Natural killer cell (primary cell): Measurements from ENCODE around the gene RNF145. TPM values are rescaled to one million over a fixed set of nuclear protein-coding genes. Genes with fewer than 3 reads are reported as not detected.
"Not testable (repeated sequence)": the region's sequence is repeated elsewhere in the genome, so short reads cannot be mapped to it uniquely, and the experiment has no call there.

ENCODE experiments used
- ATAC-seq, 3 donors: fragments of 150-1000 bp in 2 of 3; fragments of 200-7000 bp in 1 of 3; cut with Tn5 transposase; 1 replicate in 1 of 3; 2 replicates in 2 of 3; pipeline ENCODE4 v1.10.0; 2021; ENCODE audit warnings: mild to moderate bottlenecking in 2 of 3, moderate library complexity in 2 of 3
- DNase-seq, 2 donors: peaks; one replicate each; pipeline versions ENCODE4 v3.0.0 to v3.0.0-alpha.2; 2013 to 2021; ENCODE audit warnings: mixed read lengths in 1 of 2
- H3K27ac ChIP-seq: one replicate; pipeline ENCODE4 v1.5.1; 2013; ENCODE audit warnings: mild to moderate bottlenecking, low read length
- H3K27me3 ChIP-seq: one replicate; pipeline ENCODE4 v1.6.1; 2013; ENCODE audit warnings: low read length; ENCODE audit not compliant: control insufficient read depth, insufficient read depth
- H3K36me3 ChIP-seq: one replicate; pipeline ENCODE4 v1.6.1; 2013; ENCODE audit warnings: low read length; ENCODE audit not compliant: control insufficient read depth, insufficient read depth
- H3K4me1 ChIP-seq: one replicate; pipeline ENCODE4 v1.6.1; 2013; ENCODE audit warnings: low read length; ENCODE audit not compliant: control insufficient read depth, insufficient read depth
- H3K4me3 ChIP-seq: one replicate; pipeline ENCODE4 v1.5.1; 2013; ENCODE audit warnings: low read length
- H3K9me3 ChIP-seq: one replicate; pipeline ENCODE4 v1.6.1; 2013; ENCODE audit warnings: low read length; ENCODE audit not compliant: control insufficient read depth, insufficient read depth
- H3K27ac Mint-ChIP-seq, 2 donors: one replicate each; pipeline ENCODE4 v1.8.0; 2022; ENCODE audit warnings: mild to moderate bottlenecking in 2 of 2, mixed read lengths in 2 of 2, moderate library complexity in 1 of 2
- H3K27me3 Mint-ChIP-seq, 2 donors: one replicate each; pipeline ENCODE4 v1.8.0; 2022; ENCODE audit warnings: low read depth in 2 of 2, mixed read lengths in 2 of 2
- H3K36me3 Mint-ChIP-seq: one replicate; pipeline ENCODE4 v1.8.0; 2022; ENCODE audit warnings: mixed read lengths
- H3K4me1 Mint-ChIP-seq, 2 donors: one replicate each; pipeline ENCODE4 v1.8.0; 2022; ENCODE audit warnings: mixed read lengths in 2 of 2
- H3K4me3 Mint-ChIP-seq: one replicate; pipeline ENCODE4 v1.8.0; 2022; ENCODE audit warnings: mild to moderate bottlenecking, moderate library complexity, mixed read lengths
- H3K9me3 Mint-ChIP-seq, 2 donors: one replicate each; pipeline ENCODE4 v1.8.0; 2022; ENCODE audit warnings: mixed read lengths in 2 of 2
- CTCF ChIP-seq: fragments of 200-600 bp; IDR thresholded peaks from one replicate; pipeline ENCODE4 v1.8.0; 2022; ENCODE audit warnings: antibody characterized with exemption
- WGBS: methylation state at CpG from one replicate; pipeline ENCODE4 v1.1.7; 2013; ENCODE audit warnings: missing lambda C conversion rate; ENCODE audit not compliant: insufficient coverage; 5-methylcytosine and 5-hydroxymethylcytosine counted together
- intact Hi-C: fragments of 100-400 bp; cut with micrococcal nuclease; formaldehyde crosslinking; loops from one replicate; pipeline ENCODE4 v1.14.2; 2022
- total RNA-seq, 4 donors: library from RNA; stranded (reverse); fragments of 120-200 nt in 1 of 4; gene quantifications; one replicate each; pipeline versions ENCODE4 v1.2.3 to v1.2.4, GENCODE V29; 2013 to 2022

Gene RNF145
- total RNA-seq, 3 donors from 2014 or later (not counting 1 experiment from before 2014, with no cell fraction given): 29.8 to 40.4 (median 38.4) TPM

- DNase-seq (no peak), ATAC-seq (no peak)
- Mint-ChIP-seq H3K27ac (no peak overlapping the region), H3K36me3 (no peaks in the 10 kb centered on the region), H3K9me3 (no peaks in the 10 kb centered on the region), H3K27me3 (peaks cover 8 to 11% of the 10 kb centered on the region in 2 donors), H3K4me3 (no peak overlapping the region), H3K4me1 (no peaks in the 10 kb centered on the region)
- Histone ChIP-seq H3K4me1 (no peaks in the 10 kb centered on the region), H3K9me3 (no peaks in the 10 kb centered on the region), H3K27ac (no peak overlapping the region), H3K36me3 (no peaks in the 10 kb centered on the region), H3K4me3 (no peak overlapping the region), H3K27me3 (no peaks in the 10 kb centered on the region)
- intact Hi-C loops: no loop called here
- 93% methylated on average over 4 of the region's 4 CpGs for WGBS
- TF ChIP-seq CTCF: no peak
These were observed 31.0 kb upstream of the RNF145 start for GRCh38 chr5:159240301-159240870.

GRCh38 chr5:159235871-159236520 lies 26.6 kb upstream of the RNF145 start:
- intact Hi-C loops, H3K4me1 Mint-ChIP-seq, H3K9me3 Mint-ChIP-seq, H3K27ac ChIP-seq, H3K36me3 Mint-ChIP-seq, H3K27ac Mint-ChIP-seq, H3K4me1 ChIP-seq, ATAC-seq, H3K9me3 ChIP-seq, H3K36me3 ChIP-seq, H3K27me3 ChIP-seq, DNase-seq, H3K4me3 ChIP-seq, H3K4me3 Mint-ChIP-seq: not testable (repeated sequence)
- WGBS: 100% methylated on average over 1 of the region's 2 CpGs
- H3K27me3 Mint-ChIP-seq: peaks cover 9 to 15% of the 10 kb centered on the region in 2 donors

DNA sequence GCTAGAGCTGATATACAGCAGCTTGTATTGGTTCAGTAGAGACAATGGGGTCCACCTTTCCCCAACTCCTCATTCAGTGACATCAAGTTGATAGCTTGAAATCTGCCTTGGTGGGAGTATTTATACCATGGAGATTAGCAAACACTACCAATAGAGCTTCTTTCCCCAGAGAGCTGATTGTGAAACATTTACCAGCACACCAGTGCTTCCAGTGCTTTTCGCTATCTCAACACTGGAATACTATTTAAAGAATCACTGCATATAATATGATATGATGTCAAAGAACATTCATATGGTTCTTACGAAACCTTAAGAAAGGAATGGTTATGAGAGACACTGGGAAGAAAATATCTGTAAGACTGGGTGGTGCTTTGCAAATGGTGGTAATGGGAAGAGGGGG lies 21.8 kb upstream of the RNF145 start:
- no peak for DNase-seq
- no peak overlapping the region for H3K4me3 Mint-ChIP-seq
- Histone ChIP-seq H3K9me3 (no peaks in the 10 kb centered on the region), H3K4me3 (no peak overlapping the region), H3K36me3 (no peaks in the 10 kb centered on the region), H3K27me3 (no peaks in the 10 kb centered on the region), H3K27ac (no peak overlapping the region), H3K4me1 (no peaks in the 10 kb centered on the region)
- peaks cover 9 to 15% of the 10 kb centered on the region in 2 donors for H3K27me3 Mint-ChIP-seq
- no peak for ATAC-seq
- no peaks in the 10 kb centered on the region for H3K9me3 Mint-ChIP-seq
- H3K4me1 Mint-ChIP-seq: no peaks in the 10 kb centered on the region
- no peaks in the 10 kb centered on the region for H3K36me3 Mint-ChIP-seq
- intact Hi-C loops: no loop called here
- 100% methylated on average over 1 of the region's 2 CpGs for WGBS
- TF ChIP-seq CTCF: no peak
- H3K27ac Mint-ChIP-seq: no peak overlapping the region

DNA sequence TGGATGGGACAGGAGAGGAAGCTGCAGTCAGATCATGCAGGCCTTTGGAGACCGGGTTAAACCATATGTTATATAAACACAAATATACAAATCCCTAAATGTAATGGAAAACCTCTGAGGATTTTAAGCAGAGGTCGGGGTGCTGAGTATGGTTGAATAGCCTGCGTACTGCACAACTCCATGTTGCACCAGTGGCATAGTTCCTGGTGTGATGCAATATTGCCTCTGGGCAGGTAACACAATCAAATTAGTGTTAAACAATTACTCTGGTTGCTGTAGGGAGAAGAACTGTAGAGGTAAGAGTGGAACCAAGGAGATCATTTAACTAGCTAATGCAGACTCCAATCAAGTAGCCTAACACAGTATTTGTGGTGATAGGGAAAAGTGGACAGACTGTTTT lies 21.3 kb upstream of the RNF145 start:
- DNase-seq: no peak
- intact Hi-C loops: no loop called here
- Mint-ChIP-seq H3K9me3 (no peaks in the 10 kb centered on the region), H3K4me1 (no peaks in the 10 kb centered on the region), H3K27me3 (peaks cover 9 to 15% of the 10 kb centered on the region in 2 donors), H3K4me3 (no peak overlapping the region), H3K27ac (no peak overlapping the region), H3K36me3 (no peaks in the 10 kb centered on the region)
- H3K27ac ChIP-seq: no peak overlapping the region
- no peak for ATAC-seq
- no peaks in the 10 kb centered on the region for H3K9me3 ChIP-seq
- H3K4me1 ChIP-seq: no peaks in the 10 kb centered on the region
- no peaks in the 10 kb centered on the region for H3K27me3 ChIP-seq
- H3K36me3 ChIP-seq: no peaks in the 10 kb centered on the region
- WGBS: 93% methylated on average over 2 of the region's 3 CpGs
- no peak for TF ChIP-seq CTCF
- H3K4me3 ChIP-seq: no peak overlapping the region

DNA sequence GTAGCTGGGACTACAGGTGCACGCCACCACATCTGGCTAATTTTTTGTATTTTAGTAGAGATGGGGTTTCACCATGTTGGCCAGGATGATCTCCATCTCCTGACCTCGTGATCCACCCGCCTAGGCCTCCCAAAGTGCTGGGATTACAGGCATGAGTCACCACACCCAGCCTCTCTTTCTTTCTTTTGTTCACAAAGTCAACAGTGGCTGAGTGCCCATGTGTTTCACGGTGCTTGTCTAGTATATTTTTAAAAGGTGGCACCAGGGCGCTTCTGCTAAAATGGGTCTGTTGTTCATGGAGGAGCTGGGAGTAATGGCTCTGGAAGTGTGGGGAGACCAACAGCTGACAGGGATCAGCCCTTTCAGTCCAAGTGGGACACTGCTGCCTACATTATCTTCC lies 18.7 kb upstream of the RNF145 start:
- WGBS: 96% methylated on average over 5 of the region's 5 CpGs
- H3K4me1 ChIP-seq, H3K36me3 ChIP-seq, intact Hi-C loops, H3K4me1 Mint-ChIP-seq, H3K4me3 ChIP-seq, H3K36me3 Mint-ChIP-seq, H3K27ac ChIP-seq, H3K9me3 Mint-ChIP-seq, H3K4me3 Mint-ChIP-seq, H3K27ac Mint-ChIP-seq, H3K27me3 ChIP-seq, ATAC-seq, DNase-seq, H3K9me3 ChIP-seq: not testable (repeated sequence)
- H3K27me3 Mint-ChIP-seq: peaks cover 9 to 23% of the 10 kb centered on the region in 2 donors
